ENCODE results near the gene TLR10.
"Not testable (repeated sequence)": the region's sequence is repeated elsewhere in the genome, so short reads cannot be mapped to it uniquely, and the experiment has no call there.

The TLR10 gene

DNA sequence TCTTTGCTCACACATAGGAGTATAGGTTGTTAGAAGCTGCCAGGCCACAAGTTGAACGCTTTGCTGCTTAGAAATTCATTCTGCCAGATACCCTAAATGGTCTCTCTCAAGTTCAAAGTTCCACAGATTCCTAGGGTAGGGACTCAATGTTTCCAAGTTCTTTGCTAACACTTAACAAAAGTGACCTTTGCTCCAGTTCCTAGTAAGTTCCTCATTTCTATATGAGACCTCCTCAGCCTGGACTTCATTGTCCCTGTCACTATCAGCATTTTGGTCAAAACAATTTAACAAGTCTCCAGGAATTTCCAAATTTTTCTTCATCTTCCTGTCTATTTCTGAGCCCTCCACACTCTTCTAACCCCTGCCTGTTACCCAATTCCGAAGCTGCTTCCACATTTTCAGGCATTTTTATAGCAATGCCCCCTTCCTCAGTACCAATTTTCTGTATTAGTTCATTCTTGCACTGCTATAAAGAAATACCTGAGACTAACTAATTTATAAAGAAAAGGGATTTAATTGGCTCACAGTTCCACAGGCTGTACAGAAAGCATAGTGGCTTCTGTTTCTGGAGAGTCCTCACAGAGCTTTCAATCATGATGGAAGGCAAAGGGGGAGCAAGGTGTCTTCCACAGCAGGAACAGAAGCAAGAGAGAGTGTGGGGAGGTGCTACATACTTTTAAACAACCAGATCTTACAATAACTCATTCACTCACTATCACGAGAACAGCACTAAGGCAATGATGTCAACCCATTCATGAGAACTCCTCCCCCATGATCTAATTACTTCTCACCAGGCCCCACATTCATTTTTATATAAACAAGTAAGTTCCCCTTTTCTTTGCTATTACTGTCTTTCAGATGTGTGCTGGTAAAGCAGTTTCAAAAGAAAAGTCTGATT is 33.3 kb upstream of the TLR10 start:
- no peaks in the 10 kb centered on the region for H3K36me3 ChIP-seq (ENCODE audit: control insufficient read depth, insufficient read depth, low read length)
- no peak overlapping the region for H3K4me3 ChIP-seq (ENCODE audit: low read depth, low read length)
- H3K4me1 ChIP-seq (ENCODE audit: control insufficient read depth, insufficient read depth, low read length) = no peaks in the 10 kb centered on the region
- H3K27ac ChIP-seq (ENCODE audit: low read depth, low read length) = no peak overlapping the region
- peaks cover 7% of the 10 kb centered on the region for H3K9me3 ChIP-seq (ENCODE audit: control insufficient read depth, insufficient read depth, low read depth, low read length)
- H3K9ac ChIP-seq (ENCODE audit: low read length) = no peak overlapping the region
- no peaks in the 10 kb centered on the region for H3K27me3 ChIP-seq (ENCODE audit: control insufficient read depth, insufficient read depth, low read length)

DNA sequence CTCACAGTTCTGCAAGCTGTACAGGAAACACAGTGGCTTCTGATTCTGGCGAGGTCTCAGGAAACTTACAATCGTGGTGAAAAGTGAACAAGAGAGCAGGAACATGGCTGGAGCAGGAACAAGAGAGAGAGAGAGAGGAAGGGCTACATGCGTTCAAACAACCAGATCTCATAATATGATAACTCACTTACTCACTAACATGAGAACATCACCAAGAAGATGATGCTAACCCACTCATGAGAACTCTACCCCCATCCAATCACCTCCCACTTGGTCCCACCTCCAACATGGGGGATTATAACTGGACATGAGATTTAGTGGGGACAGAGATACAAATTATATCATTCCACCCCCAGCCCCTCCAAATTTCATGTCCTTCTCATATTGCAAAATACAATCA is 31.6 kb upstream of the TLR10 start:
- Histone ChIP-seq H3K4me3 (ENCODE audit: low read depth, low read length) (no peak overlapping the region), H3K36me3 (ENCODE audit: control insufficient read depth, insufficient read depth, low read length) (no peaks in the 10 kb centered on the region), H3K4me1 (ENCODE audit: control insufficient read depth, insufficient read depth, low read length) (no peaks in the 10 kb centered on the region), H3K9ac (ENCODE audit: low read length) (no peak overlapping the region), H3K27me3 (ENCODE audit: control insufficient read depth, insufficient read depth, low read length) (no peaks in the 10 kb centered on the region), H3K9me3 (ENCODE audit: control insufficient read depth, insufficient read depth, low read depth, low read length) (peaks cover 7% of the 10 kb centered on the region), H3K27ac (ENCODE audit: low read depth, low read length) (no peak overlapping the region)

DNA sequence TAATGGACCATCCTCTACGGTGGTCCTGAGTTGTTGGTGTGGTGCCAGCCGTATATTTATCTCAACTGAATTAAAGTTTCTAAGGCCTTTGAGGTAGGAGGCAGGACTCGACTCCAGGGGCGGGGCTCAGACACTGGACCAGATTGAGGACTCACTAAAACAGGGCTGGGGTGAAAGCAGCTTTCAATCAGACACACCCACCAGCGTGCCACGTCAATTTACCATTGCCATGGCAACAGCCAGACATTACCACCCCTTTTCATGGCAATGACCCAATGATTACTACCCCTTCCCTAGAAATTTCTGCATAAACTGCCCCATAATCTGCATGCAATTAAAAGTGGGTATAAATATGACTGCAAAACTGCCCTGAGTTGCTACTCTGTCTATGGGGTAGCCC is 28.5 kb upstream of the TLR10 start:
- Histone ChIP-seq H3K4me3 (ENCODE audit: low read depth, low read length) (no peak overlapping the region), H3K4me1 (ENCODE audit: control insufficient read depth, insufficient read depth, low read length) (no peaks in the 10 kb centered on the region), H3K9ac (ENCODE audit: low read length) (no peak overlapping the region), H3K9me3 (ENCODE audit: control insufficient read depth, insufficient read depth, low read depth, low read length) (peaks cover 7% of the 10 kb centered on the region), H3K36me3 (ENCODE audit: control insufficient read depth, insufficient read depth, low read length) (no peaks in the 10 kb centered on the region), H3K27ac (ENCODE audit: low read depth, low read length) (no peak overlapping the region), H3K27me3 (ENCODE audit: control insufficient read depth, insufficient read depth, low read length) (no peaks in the 10 kb centered on the region)

DNA sequence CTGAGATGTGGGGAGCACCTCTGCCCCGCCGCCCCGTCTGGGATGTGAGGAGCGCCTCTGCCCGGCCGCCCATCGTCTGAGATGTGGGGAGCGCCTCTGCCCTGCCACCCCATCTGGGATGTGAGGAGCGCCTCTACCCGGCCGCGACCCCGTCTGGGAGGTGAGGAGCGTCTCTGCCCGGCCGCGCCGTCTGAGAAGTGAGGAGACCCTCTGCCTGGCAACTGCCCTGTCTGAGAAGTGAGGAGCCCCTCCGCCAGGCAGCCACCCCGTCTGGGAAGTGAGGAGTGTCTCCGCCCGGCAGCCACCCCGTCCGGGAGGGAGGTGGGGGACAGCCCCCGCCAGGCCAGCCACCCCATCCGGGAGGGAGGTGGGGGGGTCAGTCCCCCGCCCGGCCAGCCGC is 24.7 kb upstream of the TLR10 start:
- H3K36me3 ChIP-seq (ENCODE audit: control insufficient read depth, insufficient read depth, low read length); H3K27ac ChIP-seq (ENCODE audit: low read depth, low read length); H3K27me3 ChIP-seq (ENCODE audit: control insufficient read depth, insufficient read depth, low read length); H3K4me1 ChIP-seq (ENCODE audit: control insufficient read depth, insufficient read depth, low read length); H3K4me3 ChIP-seq (ENCODE audit: low read depth, low read length); H3K9ac ChIP-seq (ENCODE audit: low read length): not testable (repeated sequence)
- H3K9me3 ChIP-seq (ENCODE audit: control insufficient read depth, insufficient read depth, low read depth, low read length) = peaks cover 18% of the 10 kb centered on the region

DNA sequence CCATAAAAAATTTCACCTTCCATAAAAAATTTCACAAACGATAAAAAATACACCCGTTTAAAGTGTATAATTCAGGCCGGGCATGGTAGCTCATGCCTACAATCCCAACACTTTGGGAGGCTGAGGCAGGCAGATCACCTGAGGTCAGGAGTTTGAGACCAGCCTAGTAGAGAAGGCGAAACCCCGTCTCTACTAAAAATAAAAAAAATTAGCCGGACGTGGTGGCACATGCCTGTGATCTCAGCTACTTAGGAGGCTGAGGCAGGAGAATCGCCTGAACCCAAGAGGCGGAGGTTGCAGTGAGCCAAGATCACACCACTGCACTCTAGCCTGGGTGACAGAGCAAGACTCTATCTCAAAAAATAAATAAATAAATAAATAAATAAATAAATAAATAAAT is 23.5 kb upstream of the TLR10 start:
- not testable (repeated sequence) for H3K4me3 ChIP-seq (ENCODE audit: low read depth, low read length); H3K9ac ChIP-seq (ENCODE audit: low read length); H3K4me1 ChIP-seq (ENCODE audit: control insufficient read depth, insufficient read depth, low read length); H3K27ac ChIP-seq (ENCODE audit: low read depth, low read length); H3K36me3 ChIP-seq (ENCODE audit: control insufficient read depth, insufficient read depth, low read length); H3K27me3 ChIP-seq (ENCODE audit: control insufficient read depth, insufficient read depth, low read length)
- peaks cover 23% of the 10 kb centered on the region for H3K9me3 ChIP-seq (ENCODE audit: control insufficient read depth, insufficient read depth, low read depth, low read length)

DNA sequence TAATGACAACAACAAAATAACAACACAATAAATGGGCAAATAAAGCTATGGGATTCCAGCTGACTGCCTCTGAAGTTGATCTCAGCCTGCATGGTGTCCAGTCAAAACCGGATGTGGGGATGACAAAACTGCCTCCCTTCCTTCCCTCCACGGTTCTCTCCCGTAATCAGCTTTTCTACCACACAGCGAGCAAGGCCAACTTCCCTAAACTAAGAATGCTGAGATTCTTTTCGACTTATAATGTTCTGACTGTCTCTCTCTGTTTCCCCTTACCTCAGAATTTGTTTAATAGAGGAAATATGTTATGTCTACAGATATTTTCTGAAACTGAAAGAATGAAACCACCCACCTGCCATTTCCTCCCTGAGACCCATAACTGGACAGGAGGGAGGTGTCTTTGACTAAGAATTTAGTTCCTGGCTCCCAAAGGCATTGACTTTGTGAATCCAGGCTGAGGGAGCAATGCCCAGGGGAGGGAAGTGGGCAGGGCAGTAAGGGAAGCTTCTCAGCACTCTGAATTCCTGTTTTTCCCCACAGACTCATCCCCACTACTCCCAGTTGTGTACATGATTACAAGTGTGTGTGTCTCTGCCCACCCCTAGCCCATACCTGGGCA is 22.8 kb upstream of the TLR10 start:
- Histone ChIP-seq H3K4me1 (ENCODE audit: control insufficient read depth, insufficient read depth, low read length) (no peaks in the 10 kb centered on the region), H3K36me3 (ENCODE audit: control insufficient read depth, insufficient read depth, low read length) (no peaks in the 10 kb centered on the region), H3K9me3 (ENCODE audit: control insufficient read depth, insufficient read depth, low read depth, low read length) (peaks cover 23% of the 10 kb centered on the region), H3K27me3 (ENCODE audit: control insufficient read depth, insufficient read depth, low read length) (no peaks in the 10 kb centered on the region), H3K9ac (ENCODE audit: low read length) (no peak overlapping the region), H3K4me3 (ENCODE audit: low read depth, low read length) (no peak overlapping the region), H3K27ac (ENCODE audit: low read depth, low read length) (no peak overlapping the region)

DNA sequence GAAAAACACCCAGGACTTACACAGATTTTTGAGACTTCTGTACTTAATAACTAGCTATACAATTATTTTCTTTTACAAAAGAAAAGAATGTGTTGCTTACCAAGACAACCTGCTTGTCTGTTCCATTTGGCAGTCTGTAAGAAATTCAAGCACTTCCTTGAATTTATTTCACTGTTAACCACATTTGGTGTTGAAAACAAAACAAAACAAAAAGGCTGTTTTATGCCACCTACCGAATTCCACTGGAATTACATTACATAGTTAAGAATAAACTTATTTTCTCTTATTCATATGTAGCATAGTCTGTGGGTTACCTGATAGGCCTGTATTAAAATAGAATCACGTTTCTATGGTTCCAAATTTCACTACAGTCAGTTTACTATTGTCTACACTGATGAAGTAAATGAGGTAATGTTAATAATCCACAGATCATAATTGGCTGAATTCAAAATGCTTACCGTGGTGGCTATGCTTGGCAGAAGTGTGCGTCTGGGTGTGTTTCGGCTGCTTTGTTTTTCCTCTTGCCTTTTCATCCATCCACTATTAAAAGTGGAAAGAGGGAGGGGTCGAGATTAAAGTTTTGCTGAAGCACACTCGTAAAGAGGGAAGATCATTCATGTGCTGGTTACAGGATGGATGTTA is 22.0 kb upstream of the TLR10 start, which contains the start of gene TLR1:
Gene TLR1, minus strand, starts transcription at position 138 of the 642 bp plus-strand sequence. CDS start 5,960 bp downstream, outside the sequence.
- Histone ChIP-seq H3K36me3 (ENCODE audit: control insufficient read depth, insufficient read depth, low read length) (no peaks in the 10 kb centered on the region), H3K27me3 (ENCODE audit: control insufficient read depth, insufficient read depth, low read length) (no peaks in the 10 kb centered on the region), H3K4me3 (ENCODE audit: low read depth, low read length) (no peak within 1 kb of the TSS), H3K9me3 (ENCODE audit: control insufficient read depth, insufficient read depth, low read depth, low read length) (peaks cover 23% of the 10 kb centered on the region), H3K4me1 (ENCODE audit: control insufficient read depth, insufficient read depth, low read length) (no peaks in the 10 kb centered on the region), H3K9ac (ENCODE audit: low read length) (no peak within 1 kb of the TSS), H3K27ac (ENCODE audit: low read depth, low read length) (no peak within 1 kb of the TSS)

DNA sequence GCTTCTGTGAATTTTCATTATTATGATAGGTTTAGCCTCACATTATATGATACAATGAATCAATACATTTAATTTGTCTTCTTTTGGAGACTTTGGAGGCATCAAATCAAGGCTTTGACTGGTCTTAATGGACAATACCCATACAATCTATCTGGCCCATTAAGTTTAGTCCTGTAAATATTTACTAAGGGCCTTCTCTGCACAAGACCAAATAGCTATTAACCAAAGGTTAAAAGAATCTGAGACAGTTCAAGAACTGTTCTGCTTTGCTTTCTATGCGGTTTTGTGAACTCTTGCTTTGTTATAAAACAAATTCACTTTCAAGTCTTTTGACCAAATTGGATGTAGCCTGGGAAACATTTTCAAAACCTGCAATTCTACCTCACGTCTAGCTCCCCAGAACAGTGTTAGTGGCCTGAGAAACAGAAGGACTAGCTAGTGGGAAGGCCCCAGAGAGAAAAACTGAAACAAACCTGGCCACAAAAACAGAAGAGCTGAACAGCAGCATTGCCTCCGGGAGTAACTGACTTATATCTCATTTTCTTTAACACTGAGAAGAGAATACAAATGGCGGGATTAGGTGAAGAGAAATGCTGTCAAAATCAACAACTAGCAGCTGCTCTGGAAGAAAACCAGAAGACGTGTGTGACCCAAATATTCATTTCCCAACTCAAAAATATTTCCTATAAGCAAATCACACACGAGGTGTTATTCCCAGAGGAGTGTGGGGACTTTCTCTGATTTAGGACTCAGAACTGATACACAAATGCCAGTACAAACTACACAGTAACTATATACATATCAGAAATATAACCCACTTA is 21.3 kb upstream of the TLR10 start:
- Histone ChIP-seq H3K27ac (ENCODE audit: low read depth, low read length) (no peak overlapping the region), H3K36me3 (ENCODE audit: control insufficient read depth, insufficient read depth, low read length) (no peaks in the 10 kb centered on the region), H3K27me3 (ENCODE audit: control insufficient read depth, insufficient read depth, low read length) (no peaks in the 10 kb centered on the region), H3K4me1 (ENCODE audit: control insufficient read depth, insufficient read depth, low read length) (no peaks in the 10 kb centered on the region), H3K4me3 (ENCODE audit: low read depth, low read length) (no peak overlapping the region), H3K9me3 (ENCODE audit: control insufficient read depth, insufficient read depth, low read depth, low read length) (peaks cover 23% of the 10 kb centered on the region), H3K9ac (ENCODE audit: low read length) (no peak overlapping the region)

DNA sequence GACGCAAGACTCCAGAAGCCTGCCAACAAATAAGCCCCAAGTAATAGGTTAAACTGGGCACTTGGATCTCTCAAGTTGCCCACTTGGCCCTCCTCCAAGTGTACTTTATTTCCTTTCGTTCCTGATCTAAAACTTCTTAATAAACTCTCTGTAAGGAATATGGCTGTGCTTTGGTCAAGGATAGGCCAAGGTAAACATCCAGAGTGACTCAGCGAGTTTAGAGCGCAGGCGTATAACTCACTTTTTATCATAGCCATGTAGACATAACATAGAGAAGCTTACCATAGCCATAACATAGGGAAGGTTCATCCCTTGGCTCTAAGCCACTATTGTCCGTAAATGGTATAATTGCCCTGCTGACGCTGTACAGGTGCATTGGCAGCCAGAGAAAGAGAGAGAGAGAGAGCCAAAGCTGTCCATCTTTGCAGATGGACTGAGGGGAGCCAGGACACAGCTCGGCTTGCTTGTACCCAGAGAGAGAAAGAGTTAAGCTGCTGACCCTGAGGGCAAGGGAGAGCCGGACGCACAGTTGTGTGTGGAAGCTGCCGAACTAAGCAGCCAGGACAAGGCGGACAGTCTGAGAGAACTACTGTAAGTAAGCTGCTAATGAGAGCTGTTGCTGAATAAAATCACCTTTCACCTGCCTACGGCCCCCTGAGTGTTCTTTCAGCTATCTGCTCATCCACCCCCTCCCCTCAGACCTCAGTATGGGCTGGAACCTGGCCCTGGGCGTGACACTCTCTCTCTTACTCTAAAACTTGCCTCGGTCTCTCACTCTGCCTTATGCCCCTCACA is 20.0 kb upstream of the TLR10 start:
- no peak overlapping the region for H3K4me3 ChIP-seq (ENCODE audit: low read depth, low read length)
- no peak overlapping the region for H3K9ac ChIP-seq (ENCODE audit: low read length)
- no peaks in the 10 kb centered on the region for H3K4me1 ChIP-seq (ENCODE audit: control insufficient read depth, insufficient read depth, low read length)
- no peaks in the 10 kb centered on the region for H3K27me3 ChIP-seq (ENCODE audit: control insufficient read depth, insufficient read depth, low read length)
- H3K9me3 ChIP-seq (ENCODE audit: control insufficient read depth, insufficient read depth, low read depth, low read length) = peaks cover 23% of the 10 kb centered on the region
- no peaks in the 10 kb centered on the region for H3K36me3 ChIP-seq (ENCODE audit: control insufficient read depth, insufficient read depth, low read length)
- no peak overlapping the region for H3K27ac ChIP-seq (ENCODE audit: low read depth, low read length)

DNA sequence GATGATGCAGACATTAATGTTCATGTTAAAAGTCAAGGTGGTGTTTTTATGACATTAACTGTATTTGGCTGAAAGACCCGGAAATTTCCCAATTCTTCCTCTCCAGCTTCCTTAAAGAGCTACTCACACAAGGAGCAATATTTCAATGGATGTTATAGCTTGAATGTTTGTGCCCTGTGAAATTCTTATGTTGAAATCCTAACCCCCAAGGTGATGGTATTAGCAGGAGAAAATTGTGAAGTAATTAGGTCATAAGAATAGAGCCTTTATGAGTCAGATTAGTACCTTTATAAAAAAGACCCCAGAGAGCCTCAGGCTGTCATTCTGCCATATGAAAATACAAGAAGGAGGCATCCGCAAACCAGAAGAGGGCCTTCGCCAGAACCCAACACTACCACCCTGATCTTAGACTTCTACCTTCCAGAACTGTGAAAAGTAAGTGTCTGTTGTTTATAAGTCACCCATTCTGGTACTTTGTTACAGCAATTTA is 18.2 kb upstream of the TLR10 start:
- Histone ChIP-seq H3K9ac (ENCODE audit: low read length) (no peak overlapping the region), H3K4me1 (ENCODE audit: control insufficient read depth, insufficient read depth, low read length) (no peaks in the 10 kb centered on the region), H3K27ac (ENCODE audit: low read depth, low read length) (no peak overlapping the region), H3K9me3 (ENCODE audit: control insufficient read depth, insufficient read depth, low read depth, low read length) (peaks cover 23% of the 10 kb centered on the region), H3K27me3 (ENCODE audit: control insufficient read depth, insufficient read depth, low read length) (no peaks in the 10 kb centered on the region), H3K4me3 (ENCODE audit: low read depth, low read length) (no peak overlapping the region), H3K36me3 (ENCODE audit: control insufficient read depth, insufficient read depth, low read length) (no peaks in the 10 kb centered on the region)
